Body of pancreas (tissue), 4 donors: Measurements from ENCODE around the gene ST8SIA3.
"Not testable (repeated sequence)": the region's sequence is repeated elsewhere in the genome, so short reads cannot be mapped to it uniquely, and the experiment has no call there.

Experiments
- CTCF ChIP-seq, 7 experiments: fragments of 450-650 bp in 4 of 7; fragments of 200-600 bp in 3 of 7; sonication (generic) in 3 of 7; IDR thresholded peaks; one replicate each; pipeline ENCODE4 v1.5.1; 2016 to 2019; ENCODE audit warnings: antibody characterized with exemption in 7 of 7
- POLR2A ChIP-seq, 3 donors: fragments of 450-650 bp; IDR thresholded peaks; one replicate each; pipeline ENCODE4 v1.6.1; 2016; ENCODE audit warnings: antibody characterized with exemption in 3 of 3, mild to moderate bottlenecking in 2 of 3

- TF ChIP-seq POLR2A, CTCF (IDR thresholded peaks at IDR 0.05): not testable (repeated sequence)
These were observed 44.5 kb downstream of the ST8SIA3 start for GRCh38 chr18:57396831-57397230.
